ENCODE measurements around the gene RALA.

The RALA gene

GRCh38 chr7:39594988-39595620 lies 28.3 kb upstream of the RALA start:
- Histone ChIP-seq H3K36me3 (ENCODE audit: control insufficient read depth, low read depth, low read length) (no peaks in the 10 kb centered on the region), H3K9me3 (ENCODE audit: control insufficient read depth, low read depth, low read length) (no peaks in the 10 kb centered on the region), H3K4me3 (ENCODE audit: low read length) (no peak overlapping the region), H3K9ac (ENCODE audit: low read length) (no peak overlapping the region), H3K27me3 (ENCODE audit: control insufficient read depth, insufficient read depth, low read length) (no peaks in the 10 kb centered on the region), H3K4me1 (ENCODE audit: control insufficient read depth, low read depth, low read length) (peaks cover 3% of the 10 kb centered on the region), H3K27ac (ENCODE audit: low read length) (no peak overlapping the region)

- H3K27ac ChIP-seq (ENCODE audit: low read length) = no peak overlapping the region
- H3K27me3 ChIP-seq (ENCODE audit: control insufficient read depth, insufficient read depth, low read length) = no peaks in the 10 kb centered on the region
- no peaks in the 10 kb centered on the region for H3K9me3 ChIP-seq (ENCODE audit: control insufficient read depth, low read depth, low read length)
- H3K4me1 ChIP-seq (ENCODE audit: control insufficient read depth, low read depth, low read length) = no peaks in the 10 kb centered on the region
- H3K9ac ChIP-seq (ENCODE audit: low read length) = no peak overlapping the region
- H3K36me3 ChIP-seq (ENCODE audit: control insufficient read depth, low read depth, low read length) = no peaks in the 10 kb centered on the region
- H3K4me3 ChIP-seq (ENCODE audit: low read length) = no peak overlapping the region
These were observed 21.0 kb upstream of the RALA start for GRCh38 chr7:39602351-39602750.

- Histone ChIP-seq H3K4me3 (ENCODE audit: low read length) (no peak overlapping the region), H3K9ac (ENCODE audit: low read length) (no peak overlapping the region), H3K9me3 (ENCODE audit: control insufficient read depth, low read depth, low read length) (no peaks in the 10 kb centered on the region), H3K36me3 (ENCODE audit: control insufficient read depth, low read depth, low read length) (no peaks in the 10 kb centered on the region), H3K27me3 (ENCODE audit: control insufficient read depth, insufficient read depth, low read length) (no peaks in the 10 kb centered on the region), H3K27ac (ENCODE audit: low read length) (no peak overlapping the region), H3K4me1 (ENCODE audit: control insufficient read depth, low read depth, low read length) (no peaks in the 10 kb centered on the region)
These were observed 19.4 kb upstream of the RALA start for GRCh38 chr7:39603924-39604323.

GRCh38 chr7:39605087-39605486 lies 18.3 kb upstream of the RALA start:
- Histone ChIP-seq H3K36me3 (ENCODE audit: control insufficient read depth, low read depth, low read length) (no peaks in the 10 kb centered on the region), H3K9me3 (ENCODE audit: control insufficient read depth, low read depth, low read length) (no peaks in the 10 kb centered on the region), H3K27me3 (ENCODE audit: control insufficient read depth, insufficient read depth, low read length) (no peaks in the 10 kb centered on the region), H3K9ac (ENCODE audit: low read length) (no peak overlapping the region), H3K4me1 (ENCODE audit: control insufficient read depth, low read depth, low read length) (no peaks in the 10 kb centered on the region), H3K27ac (ENCODE audit: low read length) (no peak overlapping the region), H3K4me3 (ENCODE audit: low read length) (no peak overlapping the region)

- H3K4me1 ChIP-seq (ENCODE audit: control insufficient read depth, low read depth, low read length) = no peaks in the 10 kb centered on the region
- H3K27me3 ChIP-seq (ENCODE audit: control insufficient read depth, insufficient read depth, low read length) = no peaks in the 10 kb centered on the region
- H3K4me3 ChIP-seq (ENCODE audit: low read length) = no peak overlapping the region
- H3K36me3 ChIP-seq (ENCODE audit: control insufficient read depth, low read depth, low read length) = no peaks in the 10 kb centered on the region
- no peak overlapping the region for H3K27ac ChIP-seq (ENCODE audit: low read length)
- H3K9ac ChIP-seq (ENCODE audit: low read length) = no peak overlapping the region
- no peaks in the 10 kb centered on the region for H3K9me3 ChIP-seq (ENCODE audit: control insufficient read depth, low read depth, low read length)
These were observed 17.0 kb upstream of the RALA start for GRCh38 chr7:39606352-39606751.

GRCh38 chr7:39606941-39607340 lies 16.4 kb upstream of the RALA start:
- H3K4me3 ChIP-seq (ENCODE audit: low read length) = no peak overlapping the region
- no peak overlapping the region for H3K27ac ChIP-seq (ENCODE audit: low read length)
- H3K9ac ChIP-seq (ENCODE audit: low read length) = no peak overlapping the region
- H3K9me3 ChIP-seq (ENCODE audit: control insufficient read depth, low read depth, low read length) = no peaks in the 10 kb centered on the region
- H3K36me3 ChIP-seq (ENCODE audit: control insufficient read depth, low read depth, low read length) = no peaks in the 10 kb centered on the region
- no peaks in the 10 kb centered on the region for H3K4me1 ChIP-seq (ENCODE audit: control insufficient read depth, low read depth, low read length)
- H3K27me3 ChIP-seq (ENCODE audit: control insufficient read depth, insufficient read depth, low read length) = no peaks in the 10 kb centered on the region

- Histone ChIP-seq H3K27ac (ENCODE audit: low read length) (no peak overlapping the region), H3K4me3 (ENCODE audit: low read length) (no peak overlapping the region), H3K27me3 (ENCODE audit: control insufficient read depth, insufficient read depth, low read length) (no peaks in the 10 kb centered on the region), H3K4me1 (ENCODE audit: control insufficient read depth, low read depth, low read length) (no peaks in the 10 kb centered on the region), H3K9ac (ENCODE audit: low read length) (no peak overlapping the region), H3K9me3 (ENCODE audit: control insufficient read depth, low read depth, low read length) (no peaks in the 10 kb centered on the region), H3K36me3 (ENCODE audit: control insufficient read depth, low read depth, low read length) (no peaks in the 10 kb centered on the region)
These were observed 15.5 kb upstream of the RALA start for GRCh38 chr7:39607865-39608264.

GRCh38 chr7:39608278-39608677 lies 15.1 kb upstream of the RALA start:
- Histone ChIP-seq H3K9ac (ENCODE audit: low read length) (no peak overlapping the region), H3K4me1 (ENCODE audit: control insufficient read depth, low read depth, low read length) (no peaks in the 10 kb centered on the region), H3K27me3 (ENCODE audit: control insufficient read depth, insufficient read depth, low read length) (no peaks in the 10 kb centered on the region), H3K36me3 (ENCODE audit: control insufficient read depth, low read depth, low read length) (no peaks in the 10 kb centered on the region), H3K27ac (ENCODE audit: low read length) (no peak overlapping the region), H3K9me3 (ENCODE audit: control insufficient read depth, low read depth, low read length) (no peaks in the 10 kb centered on the region), H3K4me3 (ENCODE audit: low read length) (no peak overlapping the region)

- Histone ChIP-seq H3K27me3 (ENCODE audit: control insufficient read depth, insufficient read depth, low read length) (no peaks in the 10 kb centered on the region), H3K9ac (ENCODE audit: low read length) (no peak overlapping the region), H3K4me1 (ENCODE audit: control insufficient read depth, low read depth, low read length) (no peaks in the 10 kb centered on the region), H3K4me3 (ENCODE audit: low read length) (no peak overlapping the region), H3K9me3 (ENCODE audit: control insufficient read depth, low read depth, low read length) (no peaks in the 10 kb centered on the region), H3K27ac (ENCODE audit: low read length) (no peak overlapping the region), H3K36me3 (ENCODE audit: control insufficient read depth, low read depth, low read length) (no peaks in the 10 kb centered on the region)
These were observed 14.0 kb upstream of the RALA start for GRCh38 chr7:39609113-39609934.

- H3K4me1 ChIP-seq (ENCODE audit: control insufficient read depth, low read depth, low read length) = no peaks in the 10 kb centered on the region
- no peaks in the 10 kb centered on the region for H3K27me3 ChIP-seq (ENCODE audit: control insufficient read depth, insufficient read depth, low read length)
- H3K9me3 ChIP-seq (ENCODE audit: control insufficient read depth, low read depth, low read length) = no peaks in the 10 kb centered on the region
- H3K9ac ChIP-seq (ENCODE audit: low read length) = no peak overlapping the region
- no peak overlapping the region for H3K27ac ChIP-seq (ENCODE audit: low read length)
- no peak overlapping the region for H3K4me3 ChIP-seq (ENCODE audit: low read length)
- H3K36me3 ChIP-seq (ENCODE audit: control insufficient read depth, low read depth, low read length) = no peaks in the 10 kb centered on the region
These were observed 13.5 kb upstream of the RALA start for GRCh38 chr7:39609935-39610263.

- no peaks in the 10 kb centered on the region for H3K4me1 ChIP-seq (ENCODE audit: control insufficient read depth, low read depth, low read length)
- H3K4me3 ChIP-seq (ENCODE audit: low read length) = no peak overlapping the region
- H3K27me3 ChIP-seq (ENCODE audit: control insufficient read depth, insufficient read depth, low read length) = no peaks in the 10 kb centered on the region
- no peak overlapping the region for H3K27ac ChIP-seq (ENCODE audit: low read length)
- no peaks in the 10 kb centered on the region for H3K36me3 ChIP-seq (ENCODE audit: control insufficient read depth, low read depth, low read length)
- no peaks in the 10 kb centered on the region for H3K9me3 ChIP-seq (ENCODE audit: control insufficient read depth, low read depth, low read length)
- H3K9ac ChIP-seq (ENCODE audit: low read length) = no peak overlapping the region
These were observed 9.8 kb upstream of the RALA start for GRCh38 chr7:39613577-39613976.

- Histone ChIP-seq H3K27ac (ENCODE audit: low read length) (no peak overlapping the region), H3K4me1 (ENCODE audit: control insufficient read depth, low read depth, low read length) (no peaks in the 10 kb centered on the region), H3K4me3 (ENCODE audit: low read length) (no peak overlapping the region), H3K36me3 (ENCODE audit: control insufficient read depth, low read depth, low read length) (no peaks in the 10 kb centered on the region), H3K9ac (ENCODE audit: low read length) (no peak overlapping the region), H3K9me3 (ENCODE audit: control insufficient read depth, low read depth, low read length) (no peaks in the 10 kb centered on the region), H3K27me3 (ENCODE audit: control insufficient read depth, insufficient read depth, low read length) (no peaks in the 10 kb centered on the region)
These were observed 9.1 kb upstream of the RALA start for GRCh38 chr7:39614299-39614698.
